HEK293 (cell line): ENCODE results near the gene KPNA3.

Experiments used
- GLIS2 ChIP-seq: fragments of 450-650 bp; formaldehyde crosslinking; IDR thresholded peaks from 2 replicates; pipeline ENCODE4 v1.5.1; 2016; ENCODE audit warnings: missing biosample characterization, missing genetic modification characterization
- YY1 ChIP-seq: fragments of 450-650 bp; formaldehyde crosslinking; IDR thresholded peaks from 2 replicates; pipeline ENCODE4 v1.5.1; 2018; ENCODE audit warnings: missing biosample characterization, missing genetic modification characterization
- ZNF596 ChIP-seq: fragments of 450-650 bp; IDR thresholded peaks from 2 replicates; pipeline ENCODE4 v1.5.0; 2018; ENCODE audit warnings: missing biosample characterization, mild to moderate bottlenecking, missing genetic modification characterization, moderate library complexity
- ZNF768 ChIP-seq: fragments of 450-650 bp; formaldehyde crosslinking; IDR thresholded peaks from 2 replicates; pipeline ENCODE4 v1.5.1; 2018; ENCODE audit warnings: missing biosample characterization, mild to moderate bottlenecking, missing genetic modification characterization
- TF ChIP-seq, protein P1 (sequence below): fragments of 450-650 bp; formaldehyde crosslinking; IDR thresholded peaks from 2 replicates; pipeline ENCODE4 v1.5.1; 2016; ENCODE audit warnings: missing biosample characterization, missing genetic modification characterization

DNA sequence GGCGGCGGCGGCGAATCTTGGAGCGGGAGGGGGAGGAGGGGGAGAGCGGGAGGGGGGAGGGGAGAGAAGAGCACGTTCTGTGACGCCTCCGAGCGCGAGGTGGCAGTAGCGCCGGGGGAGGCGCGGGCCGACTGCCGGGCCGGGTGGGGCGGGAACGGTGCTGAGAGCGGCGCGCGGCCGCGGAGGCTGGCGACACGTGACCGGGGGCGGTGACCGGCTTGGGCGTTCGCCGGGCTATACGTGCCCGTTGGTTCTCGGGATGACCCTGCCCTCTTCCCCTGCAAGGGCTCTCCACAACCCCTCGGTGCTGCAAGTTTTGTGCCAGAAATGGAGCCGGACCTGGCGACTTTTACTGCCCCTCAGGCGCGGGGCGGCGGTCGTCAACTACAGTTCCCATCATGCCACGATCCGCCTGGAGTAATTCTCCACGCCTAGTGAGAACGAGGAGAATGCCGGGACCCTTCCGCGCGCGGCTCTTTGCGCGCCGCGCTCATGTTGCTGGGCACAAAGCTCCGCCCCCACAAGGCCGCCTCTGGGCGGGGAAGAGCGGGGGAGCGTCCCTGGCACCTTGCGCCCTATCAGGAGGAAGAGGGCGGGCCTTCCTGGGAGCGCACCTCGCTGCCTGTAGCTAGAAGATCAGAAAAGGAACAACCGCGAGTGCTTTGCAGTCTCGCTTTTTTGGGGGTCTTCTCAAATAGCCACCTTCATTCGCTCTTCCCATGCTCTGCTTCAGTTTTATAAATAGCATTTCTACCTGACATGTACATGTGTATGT lies at the start of gene KPNA3:
- peak; percentile 56; the same call in 1 of the 2 replicates for TF ChIP-seq GLIS2 (tag by site-specific recombination)
- TF ChIP-seq ZNF768 (tag by site-specific recombination): no peak
- TF ChIP-seq, protein P1, sequence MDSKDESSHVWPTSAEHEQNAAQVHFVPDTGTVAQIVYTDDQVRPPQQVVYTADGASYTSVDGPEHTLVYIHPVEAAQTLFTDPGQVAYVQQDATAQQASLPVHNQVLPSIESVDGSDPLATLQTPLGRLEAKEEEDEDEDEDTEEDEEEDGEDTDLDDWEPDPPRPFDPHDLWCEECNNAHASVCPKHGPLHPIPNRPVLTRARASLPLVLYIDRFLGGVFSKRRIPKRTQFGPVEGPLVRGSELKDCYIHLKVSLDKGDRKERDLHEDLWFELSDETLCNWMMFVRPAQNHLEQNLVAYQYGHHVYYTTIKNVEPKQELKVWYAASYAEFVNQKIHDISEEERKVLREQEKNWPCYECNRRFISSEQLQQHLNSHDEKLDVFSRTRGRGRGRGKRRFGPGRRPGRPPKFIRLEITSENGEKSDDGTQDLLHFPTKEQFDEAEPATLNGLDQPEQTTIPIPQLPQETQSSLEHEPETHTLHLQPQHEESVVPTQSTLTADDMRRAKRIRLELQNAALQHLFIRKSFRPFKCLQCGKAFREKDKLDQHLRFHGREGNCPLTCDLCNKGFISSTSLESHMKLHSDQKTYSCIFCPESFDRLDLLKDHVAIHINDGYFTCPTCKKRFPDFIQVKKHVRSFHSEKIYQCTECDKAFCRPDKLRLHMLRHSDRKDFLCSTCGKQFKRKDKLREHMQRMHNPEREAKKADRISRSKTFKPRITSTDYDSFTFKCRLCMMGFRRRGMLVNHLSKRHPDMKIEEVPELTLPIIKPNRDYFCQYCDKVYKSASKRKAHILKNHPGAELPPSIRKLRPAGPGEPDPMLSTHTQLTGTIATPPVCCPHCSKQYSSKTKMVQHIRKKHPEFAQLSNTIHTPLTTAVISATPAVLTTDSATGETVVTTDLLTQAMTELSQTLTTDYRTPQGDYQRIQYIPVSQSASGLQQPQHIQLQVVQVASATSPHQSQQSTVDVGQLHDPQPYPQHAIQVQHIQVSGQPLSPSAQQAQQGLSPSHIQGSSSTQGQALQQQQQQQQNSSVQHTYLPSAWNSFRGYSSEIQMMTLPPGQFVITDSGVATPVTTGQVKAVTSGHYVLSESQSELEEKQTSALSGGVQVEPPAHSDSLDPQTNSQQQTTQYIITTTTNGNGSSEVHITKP: 0 out of 2 replicates have a peak, but pooled peaks have one; percentile 14
- TF ChIP-seq YY1: peak; percentile 49
- TF ChIP-seq ZNF596 (tag by site-specific recombination): no peak
